Osteocyte (in vitro differentiated cells): ENCODE measurements around the gene SMYD2. TPM values are rescaled to one million over a fixed set of nuclear protein-coding genes. Genes with fewer than 3 reads are reported as not detected.

ENCODE experiments used
- DNase-seq: peaks from one replicate; pipeline ENCODE4 v3.0.0; 2021; ENCODE audit warnings: mixed read lengths; ENCODE audit not compliant: unreplicated experiment; ENCODE audit errors: extremely low spot score
- H3K27ac Mint-ChIP-seq: one replicate; pipeline ENCODE4 v1.8.0; 2021; ENCODE audit warnings: mild to moderate bottlenecking, mixed read lengths; ENCODE audit not compliant: unreplicated experiment
- H3K27me3 Mint-ChIP-seq: one replicate; pipeline ENCODE4 v1.8.0; 2021; ENCODE audit warnings: mixed read lengths; ENCODE audit not compliant: unreplicated experiment
- H3K36me3 Mint-ChIP-seq: one replicate; pipeline ENCODE4 v1.8.0; 2021; ENCODE audit warnings: mixed read lengths; ENCODE audit not compliant: unreplicated experiment
- H3K4me1 Mint-ChIP-seq: one replicate; pipeline ENCODE4 v1.8.0; 2021; ENCODE audit warnings: mixed read lengths; ENCODE audit not compliant: unreplicated experiment
- H3K4me3 Mint-ChIP-seq: one replicate; pipeline ENCODE4 v1.8.0; 2021; ENCODE audit warnings: mild to moderate bottlenecking, moderate library complexity, mixed read lengths; ENCODE audit not compliant: unreplicated experiment
- H3K9me3 Mint-ChIP-seq: one replicate; pipeline ENCODE4 v1.8.0; 2021; ENCODE audit warnings: mixed read lengths; ENCODE audit not compliant: unreplicated experiment
- total RNA-seq: library from RNA; stranded (reverse); gene quantifications from 2 replicates; pipeline ENCODE4 v1.2.1, GENCODE V29; 2021
- TF ChIP-seq, protein P1 (sequence below): fragments of 200-600 bp; sonication (generic); IDR thresholded peaks from 2 replicates; pipeline ENCODE4 v1.5.0; 2021; ENCODE audit warnings: antibody characterized with exemption, mild to moderate bottlenecking, moderate library complexity

The SMYD2 gene
- total RNA-seq, 1 donor from 2014 or later, result 44.7 TPM

DNA sequence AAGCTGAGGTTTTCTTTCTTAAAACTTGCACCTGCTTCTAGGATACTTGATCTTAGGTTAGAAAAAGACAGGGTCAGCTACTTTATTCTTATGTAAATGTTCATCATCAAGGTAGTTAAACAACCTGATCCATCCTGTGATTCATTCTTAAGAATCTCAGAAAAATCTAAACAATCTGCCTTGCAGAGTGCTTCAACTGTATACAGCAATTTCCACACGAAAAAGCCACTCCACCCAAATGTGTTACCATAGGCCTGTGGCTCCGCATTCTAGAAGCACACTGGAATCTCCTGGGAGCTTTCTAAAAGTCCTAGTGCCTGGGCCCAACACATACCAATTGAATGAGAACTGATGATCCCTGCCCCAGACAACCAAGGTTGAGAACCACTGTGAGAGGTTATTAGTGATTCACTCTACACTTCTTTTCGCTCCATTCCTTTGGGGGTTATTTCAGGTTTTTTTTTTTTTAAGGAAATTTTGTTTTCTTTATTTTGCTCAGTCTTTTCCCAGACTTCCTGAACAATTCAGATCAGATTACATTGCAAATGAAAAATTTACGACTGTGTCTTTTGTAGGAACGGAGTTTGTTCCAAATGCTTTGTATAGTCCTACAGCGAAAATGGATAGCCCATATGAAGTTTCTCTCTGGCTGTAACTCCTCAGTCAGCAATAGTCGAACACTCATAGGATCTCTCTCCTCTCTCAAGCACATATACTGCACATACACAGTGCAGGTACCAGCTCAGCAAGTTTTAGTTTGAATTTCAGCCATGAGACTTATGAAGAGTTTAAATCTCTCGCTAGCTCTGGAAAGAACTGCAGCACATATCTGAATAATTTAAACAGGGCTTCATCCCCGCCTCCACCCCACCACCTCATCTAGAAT is 16.1 kb downstream of the SMYD2 start:
- peaks cover 61% of the 10 kb centered on the region for H3K4me1 Mint-ChIP-seq
- no peaks in the 10 kb centered on the region for H3K36me3 Mint-ChIP-seq
- no peak for DNase-seq
- TF ChIP-seq, protein P1, sequence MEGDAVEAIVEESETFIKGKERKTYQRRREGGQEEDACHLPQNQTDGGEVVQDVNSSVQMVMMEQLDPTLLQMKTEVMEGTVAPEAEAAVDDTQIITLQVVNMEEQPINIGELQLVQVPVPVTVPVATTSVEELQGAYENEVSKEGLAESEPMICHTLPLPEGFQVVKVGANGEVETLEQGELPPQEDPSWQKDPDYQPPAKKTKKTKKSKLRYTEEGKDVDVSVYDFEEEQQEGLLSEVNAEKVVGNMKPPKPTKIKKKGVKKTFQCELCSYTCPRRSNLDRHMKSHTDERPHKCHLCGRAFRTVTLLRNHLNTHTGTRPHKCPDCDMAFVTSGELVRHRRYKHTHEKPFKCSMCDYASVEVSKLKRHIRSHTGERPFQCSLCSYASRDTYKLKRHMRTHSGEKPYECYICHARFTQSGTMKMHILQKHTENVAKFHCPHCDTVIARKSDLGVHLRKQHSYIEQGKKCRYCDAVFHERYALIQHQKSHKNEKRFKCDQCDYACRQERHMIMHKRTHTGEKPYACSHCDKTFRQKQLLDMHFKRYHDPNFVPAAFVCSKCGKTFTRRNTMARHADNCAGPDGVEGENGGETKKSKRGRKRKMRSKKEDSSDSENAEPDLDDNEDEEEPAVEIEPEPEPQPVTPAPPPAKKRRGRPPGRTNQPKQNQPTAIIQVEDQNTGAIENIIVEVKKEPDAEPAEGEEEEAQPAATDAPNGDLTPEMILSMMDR, result no peak
- H3K27me3 Mint-ChIP-seq, result no peaks in the 10 kb centered on the region
- peak overlapping the region; percentile 82 for H3K27ac Mint-ChIP-seq
- peaks cover 5% of the 10 kb centered on the region for H3K9me3 Mint-ChIP-seq
- H3K4me3 Mint-ChIP-seq, result peak overlapping the region; percentile 58

DNA sequence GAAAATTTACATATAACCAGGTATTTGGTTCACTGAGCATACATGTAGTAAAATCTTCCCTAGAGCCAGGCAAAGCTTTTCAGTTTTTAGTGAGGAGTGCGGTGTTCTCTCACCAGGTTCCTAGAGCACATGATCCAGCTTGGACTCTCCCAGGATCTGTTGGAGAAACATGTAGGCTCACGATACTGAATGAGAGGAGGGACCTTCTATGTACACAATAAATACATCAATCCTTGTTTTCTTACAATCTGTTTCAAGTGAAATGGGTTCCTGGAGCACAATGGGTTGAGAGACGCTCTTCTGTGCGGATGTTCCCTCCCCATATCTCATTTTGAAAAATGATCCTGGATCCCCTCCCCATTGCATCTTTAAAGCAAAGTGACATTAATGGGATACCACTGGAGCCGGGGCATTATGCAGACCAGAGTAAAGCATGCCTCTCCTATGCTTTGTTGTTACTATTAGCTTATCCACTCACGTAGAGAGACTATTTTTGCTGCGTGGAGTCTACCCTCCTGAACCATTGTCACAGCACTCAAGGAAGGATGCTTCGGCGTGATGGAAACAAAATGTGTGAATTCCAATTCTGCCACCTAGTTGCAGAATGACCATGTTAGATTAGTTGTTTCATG is 19.3 kb downstream of the SMYD2 start:
- DNase-seq, result no peak
- Mint-ChIP-seq H3K4me3 (no peak overlapping the region), H3K36me3 (no peaks in the 10 kb centered on the region), H3K9me3 (peaks cover 5% of the 10 kb centered on the region), H3K4me1 (peaks cover 65% of the 10 kb centered on the region), H3K27ac (no peak overlapping the region), H3K27me3 (no peaks in the 10 kb centered on the region)
- TF ChIP-seq, protein P1, result no peak

DNA sequence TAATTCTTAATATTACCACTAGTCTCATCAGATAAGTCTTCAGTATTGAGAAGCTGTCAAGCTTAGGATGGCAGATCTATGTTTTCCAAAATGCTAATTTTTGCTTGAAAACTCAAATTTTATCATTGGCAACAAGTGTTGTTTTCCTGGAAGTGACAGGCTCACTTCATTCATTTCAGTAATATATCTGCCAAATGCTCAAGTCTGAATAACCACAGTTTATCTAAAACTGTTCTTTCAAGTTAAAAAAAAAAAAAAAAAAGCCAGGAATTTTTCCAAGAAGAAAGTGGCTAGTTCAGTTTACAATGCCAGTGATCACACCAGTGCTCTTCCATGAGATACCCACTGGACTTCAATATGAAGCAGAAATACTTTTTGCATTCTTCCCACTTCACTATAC is 20.6 kb downstream of the SMYD2 start:
- H3K27me3 Mint-ChIP-seq, result no peaks in the 10 kb centered on the region
- H3K9me3 Mint-ChIP-seq, result peaks cover 5% of the 10 kb centered on the region
- H3K27ac Mint-ChIP-seq, result no peak overlapping the region
- no peak overlapping the region for H3K4me3 Mint-ChIP-seq
- peaks cover 52% of the 10 kb centered on the region for H3K4me1 Mint-ChIP-seq
- DNase-seq, result no peak
- TF ChIP-seq, protein P1, result no peak
- H3K36me3 Mint-ChIP-seq, result no peaks in the 10 kb centered on the region

DNA sequence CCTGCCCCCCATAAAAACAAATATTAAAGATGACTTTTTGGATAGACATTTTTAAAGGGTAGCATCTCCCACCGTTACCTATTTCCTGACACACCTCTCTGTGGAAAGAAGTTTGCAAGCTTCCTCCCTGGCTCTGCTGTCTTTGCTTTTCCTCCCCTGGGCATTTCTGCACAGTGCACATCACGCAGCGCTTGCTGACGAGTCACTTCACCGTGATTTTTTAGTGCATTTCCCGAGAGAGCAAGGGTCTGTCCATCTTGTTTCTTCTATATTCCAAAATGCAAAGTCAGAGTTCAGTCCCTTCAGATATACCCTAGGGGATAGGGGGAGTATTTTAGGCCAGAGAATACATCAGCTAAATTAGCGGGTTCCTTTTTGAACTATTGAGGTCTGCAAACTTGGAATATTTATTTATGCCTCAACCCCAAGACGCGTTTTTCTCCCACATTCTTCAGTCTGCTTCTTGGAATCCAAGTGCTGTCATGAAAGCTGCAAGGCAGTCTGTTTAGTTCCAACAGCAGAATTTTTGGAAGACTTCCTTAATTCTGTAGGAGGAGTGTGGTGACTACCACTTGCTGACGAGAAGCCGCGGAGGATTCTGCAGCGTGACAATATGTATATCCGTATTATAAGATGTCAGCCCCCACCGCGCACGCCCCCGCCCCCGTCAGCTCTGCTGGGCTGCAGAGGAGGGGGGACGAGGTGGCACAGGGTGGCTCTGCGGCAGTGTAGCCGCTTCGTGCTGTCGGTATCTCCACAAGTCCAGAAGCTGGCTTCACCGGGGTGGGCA is 22.4 kb downstream of the SMYD2 start:
- Mint-ChIP-seq H3K9me3 (peaks cover 5% of the 10 kb centered on the region), H3K27me3 (no peaks in the 10 kb centered on the region), H3K4me3 (no peak overlapping the region), H3K27ac (no peak overlapping the region), H3K36me3 (no peaks in the 10 kb centered on the region), H3K4me1 (peaks cover 34% of the 10 kb centered on the region)
- TF ChIP-seq, protein P1, result no peak
- no peak for DNase-seq
